ENCODE results near the gene DOCK4. TPM values are rescaled to one million over a fixed set of nuclear protein-coding genes. Genes with fewer than 3 reads are reported as not detected.

DOCK4 gene
- total RNA-seq, 4 donors from 2014 or later: 12.7 to 28.4 (median 19.5) TPM

GRCh38 chr7:111952783-111953182 is 253.4 kb downstream of the DOCK4 start:
- intact Hi-C loops (cut with DNase I; ENCODE audit: low total_unique reads): no loop called here
- DNase-seq: no peak
- no peak overlapping the region for H3K27ac ChIP-seq
- no peaks in the 10 kb centered on the region for H3K27me3 ChIP-seq
- H3K4me3 ChIP-seq: no peak overlapping the region
- no peaks in the 10 kb centered on the region for H3K9me3 ChIP-seq
- no peaks in the 10 kb centered on the region for H3K4me1 ChIP-seq
- 75 to 84% methylated on average over 4 of the region's 4 CpGs for whole genome bisulfite sequencing, 2 donors (ENCODE audit: low coverage in 1 of 2)
- TF ChIP-seq EP300 (IDR thresholded peaks at IDR 0.05; ENCODE audit: low read depth) (no peak), POLR2A (IDR thresholded peaks at IDR 0.05) (no peak), POLR2AphosphoS5 (IDR thresholded peaks at IDR 0.05) (no peak)
- TF ChIP-seq, protein P1, sequence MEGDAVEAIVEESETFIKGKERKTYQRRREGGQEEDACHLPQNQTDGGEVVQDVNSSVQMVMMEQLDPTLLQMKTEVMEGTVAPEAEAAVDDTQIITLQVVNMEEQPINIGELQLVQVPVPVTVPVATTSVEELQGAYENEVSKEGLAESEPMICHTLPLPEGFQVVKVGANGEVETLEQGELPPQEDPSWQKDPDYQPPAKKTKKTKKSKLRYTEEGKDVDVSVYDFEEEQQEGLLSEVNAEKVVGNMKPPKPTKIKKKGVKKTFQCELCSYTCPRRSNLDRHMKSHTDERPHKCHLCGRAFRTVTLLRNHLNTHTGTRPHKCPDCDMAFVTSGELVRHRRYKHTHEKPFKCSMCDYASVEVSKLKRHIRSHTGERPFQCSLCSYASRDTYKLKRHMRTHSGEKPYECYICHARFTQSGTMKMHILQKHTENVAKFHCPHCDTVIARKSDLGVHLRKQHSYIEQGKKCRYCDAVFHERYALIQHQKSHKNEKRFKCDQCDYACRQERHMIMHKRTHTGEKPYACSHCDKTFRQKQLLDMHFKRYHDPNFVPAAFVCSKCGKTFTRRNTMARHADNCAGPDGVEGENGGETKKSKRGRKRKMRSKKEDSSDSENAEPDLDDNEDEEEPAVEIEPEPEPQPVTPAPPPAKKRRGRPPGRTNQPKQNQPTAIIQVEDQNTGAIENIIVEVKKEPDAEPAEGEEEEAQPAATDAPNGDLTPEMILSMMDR (IDR thresholded peaks at IDR 0.05): no peak
- H3K36me3 ChIP-seq: no peaks in the 10 kb centered on the region
- in situ Hi-C loops (cut with MboI; ENCODE audit: low pct_ligation_motif_present in 1 of 4, low pct_unique_long_range_greater_than_20kb in 1 of 4, low sequenced_read_pairs in 3 of 4): no loop called here

DNA sequence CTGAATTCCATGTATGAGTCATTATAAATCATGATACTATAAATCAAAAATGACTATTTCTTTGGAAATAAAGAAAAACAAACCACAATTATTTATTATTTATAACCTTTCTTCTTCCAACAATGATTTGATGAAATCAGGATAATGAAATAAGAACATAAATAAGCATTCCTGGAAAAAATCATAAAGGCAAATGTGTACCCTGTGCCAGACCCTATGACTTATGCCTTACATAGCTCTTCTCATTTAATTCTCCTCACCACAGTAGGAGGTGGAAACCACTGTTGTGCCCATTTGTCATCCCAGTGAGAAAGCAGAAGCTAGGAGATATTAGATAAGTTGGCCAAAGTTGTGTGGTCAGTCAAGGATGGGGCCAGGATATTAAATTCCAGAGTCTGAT is 255.1 kb downstream of the DOCK4 start:
- in situ Hi-C loops (cut with MboI; ENCODE audit: low pct_ligation_motif_present in 1 of 4, low pct_unique_long_range_greater_than_20kb in 1 of 4, low sequenced_read_pairs in 3 of 4) (no loop called here), intact Hi-C loops (cut with DNase I; ENCODE audit: low total_unique reads) (no loop called here)
- H3K27ac ChIP-seq: no peak overlapping the region
- no peaks in the 10 kb centered on the region for H3K9me3 ChIP-seq
- no peaks in the 10 kb centered on the region for H3K27me3 ChIP-seq
- TF ChIP-seq EP300 (IDR thresholded peaks at IDR 0.05; ENCODE audit: low read depth) (no peak), POLR2AphosphoS5 (IDR thresholded peaks at IDR 0.05) (no peak), POLR2A (IDR thresholded peaks at IDR 0.05) (no peak)
- TF ChIP-seq, protein P1 (IDR thresholded peaks at IDR 0.05): no peak
- no peak for DNase-seq
- H3K4me1 ChIP-seq: no peaks in the 10 kb centered on the region
- no peaks in the 10 kb centered on the region for H3K36me3 ChIP-seq
- H3K4me3 ChIP-seq: no peak overlapping the region

DNA sequence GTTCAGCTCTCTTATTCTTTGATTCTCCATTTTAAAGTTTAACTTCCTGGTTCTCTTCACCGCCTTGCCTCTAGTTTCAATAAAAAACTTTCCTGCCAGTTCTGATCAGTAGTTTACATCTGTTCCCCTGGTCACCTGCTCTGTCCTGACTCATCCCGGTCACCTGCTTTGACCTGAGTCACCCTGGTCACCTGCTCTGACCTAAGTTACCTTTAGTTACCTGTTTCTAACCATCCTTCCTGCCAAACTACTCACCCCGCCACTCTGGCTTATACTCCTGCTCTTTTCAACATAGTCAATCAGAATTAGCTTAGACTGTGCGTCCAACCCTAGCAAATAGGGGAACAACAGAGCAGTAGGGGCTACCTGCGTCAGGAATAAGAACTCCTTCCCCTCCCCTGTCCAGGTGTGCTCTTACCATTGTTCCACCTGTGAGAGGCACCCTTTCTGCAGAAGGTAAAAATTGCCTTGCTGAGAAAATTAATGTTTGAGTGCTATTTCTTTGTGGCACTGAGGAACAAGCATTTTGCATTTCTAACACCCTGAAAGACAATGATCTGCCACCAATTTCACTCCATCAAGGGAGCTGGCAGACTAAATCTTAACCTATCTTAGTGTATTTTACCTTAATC is 263.6 kb downstream of the DOCK4 start:
- Histone ChIP-seq H3K27ac (no peak overlapping the region), H3K27me3 (no peaks in the 10 kb centered on the region), H3K4me3 (no peak overlapping the region), H3K9me3 (peaks cover 16 to 20% of the 10 kb centered on the region in 2 donors), H3K36me3 (peaks cover 0 to 12% (median 4%) of the 10 kb centered on the region in 4 donors), H3K4me1 (no peaks in the 10 kb centered on the region)
- TF ChIP-seq POLR2AphosphoS5 (IDR thresholded peaks at IDR 0.05) (no peak), EP300 (IDR thresholded peaks at IDR 0.05; ENCODE audit: low read depth) (no peak), POLR2A (IDR thresholded peaks at IDR 0.05) (no peak)
- TF ChIP-seq, protein P1 (IDR thresholded peaks at IDR 0.05): no peak
- intact Hi-C loops (cut with DNase I; ENCODE audit: low total_unique reads): no loop called here
- 86 to 93% methylated on average over 3 to 5 of the region's 5 CpGs for WGBS, 2 donors (ENCODE audit: low coverage in 1 of 2)
- in situ Hi-C loops (cut with MboI; ENCODE audit: low pct_ligation_motif_present in 1 of 4, low pct_unique_long_range_greater_than_20kb in 1 of 4, low sequenced_read_pairs in 3 of 4): no loop called here
- DNase-seq: no peak

GRCh38 chr7:111937163-111937562 is 269.0 kb downstream of the DOCK4 start:
- TF ChIP-seq, protein P1 (IDR thresholded peaks at IDR 0.05): no peak
- TF ChIP-seq POLR2AphosphoS5 (IDR thresholded peaks at IDR 0.05) (no peak), POLR2A (IDR thresholded peaks at IDR 0.05) (no peak), EP300 (IDR thresholded peaks at IDR 0.05; ENCODE audit: low read depth) (no peak)
- Histone ChIP-seq H3K4me1 (no peaks in the 10 kb centered on the region), H3K27me3 (no peaks in the 10 kb centered on the region), H3K4me3 (no peak overlapping the region), H3K9me3 (peaks cover 2% of the 10 kb centered on the region in 2 donors), H3K36me3 (no peaks in the 10 kb centered on the region), H3K27ac (no peak overlapping the region)
- WGBS, 2 donors (ENCODE audit: low coverage in 1 of 2): 90 to 97% methylated on average over 1 of the region's 1 CpG
- intact Hi-C loops (cut with DNase I; ENCODE audit: low total_unique reads) (no loop called here), in situ Hi-C loops (cut with MboI; ENCODE audit: low pct_ligation_motif_present in 1 of 4, low pct_unique_long_range_greater_than_20kb in 1 of 4, low sequenced_read_pairs in 3 of 4) (no loop called here)
- no peak for DNase-seq
